ENCODE measurements around the gene ENTPD1.

Gene ENTPD1

GRCh38 chr10:95745501-95745900 lies 10.5 kb upstream of the ENTPD1 start:
- H2BK120ac ChIP-seq (ENCODE audit: low read depth, low read length): no peak overlapping the region
- no peak overlapping the region for H3K14ac ChIP-seq (ENCODE audit: low read length in 2 of 2)
- no peak overlapping the region for H3K4ac ChIP-seq (ENCODE audit: low read depth in 1 of 2, low read length in 2 of 2)
- H2BK5ac ChIP-seq (ENCODE audit: low read depth, low read length, poor library complexity, severe bottlenecking): no peak overlapping the region
- H2BK15ac ChIP-seq (ENCODE audit: low read depth, poor library complexity, severe bottlenecking): no peak overlapping the region
- H3K79me1 ChIP-seq (replicated peaks; ENCODE audit: low read length, poor library complexity, severe bottlenecking): no peaks in the 10 kb centered on the region
- H2AFZ ChIP-seq (ENCODE audit: low read depth, low read length): no peak overlapping the region
- no peak overlapping the region for H2AK5ac ChIP-seq (ENCODE audit: low read length, severe bottlenecking)
- 74% methylated on average over 2 of the region's 2 CpGs for WGBS
- no peak overlapping the region for H4K8ac ChIP-seq (ENCODE audit: low read length)
- DNase-seq: no peak
- no peak overlapping the region for H4K91ac ChIP-seq (ENCODE audit: low read length)
- H3K4me2 ChIP-seq (ENCODE audit: low read length, poor library complexity, severe bottlenecking): no peak overlapping the region
- no peak overlapping the region for H3K27ac ChIP-seq (ENCODE audit: low read length, poor library complexity, severe bottlenecking)
- no peak overlapping the region for H3K18ac ChIP-seq (ENCODE audit: low read depth in 1 of 2, low read length in 2 of 2)
- no peaks in the 10 kb centered on the region for H3K4me1 ChIP-seq (ENCODE audit: control insufficient read depth, insufficient read depth, low read depth, low read length)
- H2BK12ac ChIP-seq (ENCODE audit: low read length in 2 of 2): no peak overlapping the region
- H3K9ac ChIP-seq (ENCODE audit: low read length): no peak overlapping the region
- H3K4me3 ChIP-seq (ENCODE audit: insufficient read depth in 1 of 2, low read depth in 1 of 2, low read length in 2 of 2): no peak overlapping the region
- no peak overlapping the region for H3K23ac ChIP-seq (ENCODE audit: low read length in 2 of 2)
- no peaks in the 10 kb centered on the region for H3K9me3 ChIP-seq (ENCODE audit: control insufficient read depth, low read length)
- no peaks in the 10 kb centered on the region for H3K36me3 ChIP-seq (ENCODE audit: control insufficient read depth in 1 of 2, insufficient read depth in 2 of 2, low read depth in 1 of 2, low read length in 2 of 2)
- H3K27me3 ChIP-seq (ENCODE audit: control insufficient read depth in 1 of 2, insufficient read depth in 1 of 2, low read length in 2 of 2): no peaks in the 10 kb centered on the region

- Histone ChIP-seq H3K14ac (ENCODE audit: low read length in 2 of 2) (no peak overlapping the region), H4K8ac (ENCODE audit: low read length) (no peak overlapping the region), H3K27me3 (ENCODE audit: control insufficient read depth in 1 of 2, insufficient read depth in 1 of 2, low read length in 2 of 2) (no peaks in the 10 kb centered on the region), H3K27ac (ENCODE audit: low read length, poor library complexity, severe bottlenecking) (no peak overlapping the region), H2BK15ac (ENCODE audit: low read depth, poor library complexity, severe bottlenecking) (no peak overlapping the region), H3K4me1 (ENCODE audit: control insufficient read depth, insufficient read depth, low read depth, low read length) (no peaks in the 10 kb centered on the region), H3K4me3 (ENCODE audit: insufficient read depth in 1 of 2, low read depth in 1 of 2, low read length in 2 of 2) (no peak overlapping the region), H2BK120ac (ENCODE audit: low read depth, low read length) (no peak overlapping the region), H3K18ac (ENCODE audit: low read depth in 1 of 2, low read length in 2 of 2) (no peak overlapping the region), H2AFZ (ENCODE audit: low read depth, low read length) (no peak overlapping the region), H3K79me1 (replicated peaks; ENCODE audit: low read length, poor library complexity, severe bottlenecking) (no peaks in the 10 kb centered on the region), H3K36me3 (ENCODE audit: control insufficient read depth in 1 of 2, insufficient read depth in 2 of 2, low read depth in 1 of 2, low read length in 2 of 2) (no peaks in the 10 kb centered on the region), H3K9me3 (ENCODE audit: control insufficient read depth, low read length) (no peaks in the 10 kb centered on the region), H3K4ac (ENCODE audit: low read depth in 1 of 2, low read length in 2 of 2) (no peak overlapping the region), H4K91ac (ENCODE audit: low read length) (no peak overlapping the region), H3K23ac (ENCODE audit: low read length in 2 of 2) (no peak overlapping the region), H3K4me2 (ENCODE audit: low read length, poor library complexity, severe bottlenecking) (no peak overlapping the region), H3K9ac (ENCODE audit: low read length) (no peak overlapping the region), H2BK12ac (ENCODE audit: low read length in 2 of 2) (no peak overlapping the region), H2AK5ac (ENCODE audit: low read length, severe bottlenecking) (no peak overlapping the region), H2BK5ac (ENCODE audit: low read depth, low read length, poor library complexity, severe bottlenecking) (no peak overlapping the region)
- DNase-seq: no peak
These were observed 7.6 kb upstream of the ENTPD1 start for GRCh38 chr10:95748349-95748748.

GRCh38 chr10:95755511-95756004 lies 405 bp upstream of the ENTPD1 start:
- Histone ChIP-seq H3K14ac (ENCODE audit: low read length in 2 of 2) (no peak overlapping the region), H3K4ac (ENCODE audit: low read depth in 1 of 2, low read length in 2 of 2) (no peak overlapping the region), H3K27ac (ENCODE audit: low read length, poor library complexity, severe bottlenecking) (no peak overlapping the region), H4K91ac (ENCODE audit: low read length) (no peak overlapping the region), H2AFZ (ENCODE audit: low read depth, low read length) (no peak overlapping the region), H2BK15ac (ENCODE audit: low read depth, poor library complexity, severe bottlenecking) (no peak overlapping the region), H3K23ac (ENCODE audit: low read length in 2 of 2) (no peak overlapping the region), H2BK12ac (ENCODE audit: low read length in 2 of 2) (peak overlapping the region in 1 of 2 experiments; percentile 10), H2BK5ac (ENCODE audit: low read depth, low read length, poor library complexity, severe bottlenecking) (no peak overlapping the region), H3K4me3 (ENCODE audit: insufficient read depth in 1 of 2, low read depth in 1 of 2, low read length in 2 of 2) (peak overlapping the region in 1 of 2 experiments; percentile 37), H3K4me1 (ENCODE audit: control insufficient read depth, insufficient read depth, low read depth, low read length) (peaks cover 2% of the 10 kb centered on the region), H3K9ac (ENCODE audit: low read length) (no peak overlapping the region), H2BK120ac (ENCODE audit: low read depth, low read length) (no peak overlapping the region), H3K27me3 (ENCODE audit: control insufficient read depth in 1 of 2, insufficient read depth in 1 of 2, low read length in 2 of 2) (peaks cover 0 to 3% of the 10 kb centered on the region in 2 experiments), H4K8ac (ENCODE audit: low read length) (no peak overlapping the region), H3K79me1 (replicated peaks; ENCODE audit: low read length, poor library complexity, severe bottlenecking) (no peaks in the 10 kb centered on the region), H2AK5ac (ENCODE audit: low read length, severe bottlenecking) (no peak overlapping the region), H3K4me2 (ENCODE audit: low read length, poor library complexity, severe bottlenecking) (peak overlapping the region; percentile 60), H3K18ac (ENCODE audit: low read depth in 1 of 2, low read length in 2 of 2) (no peak overlapping the region), H3K36me3 (ENCODE audit: control insufficient read depth in 1 of 2, insufficient read depth in 2 of 2, low read depth in 1 of 2, low read length in 2 of 2) (no peaks in the 10 kb centered on the region), H3K9me3 (ENCODE audit: control insufficient read depth, low read length) (no peaks in the 10 kb centered on the region)
- 31% methylated on average over 8 of the region's 8 CpGs for WGBS
- DNase-seq: peak; percentile 53

- Histone ChIP-seq H3K36me3 (ENCODE audit: control insufficient read depth in 1 of 2, insufficient read depth in 2 of 2, low read depth in 1 of 2, low read length in 2 of 2) (no peaks in the 10 kb centered on the region), H2AK5ac (ENCODE audit: low read length, severe bottlenecking) (no peak overlapping the region), H3K9me3 (ENCODE audit: control insufficient read depth, low read length) (no peaks in the 10 kb centered on the region), H2BK12ac (ENCODE audit: low read length in 2 of 2) (peak overlapping the region in 1 of 2 experiments; percentile 67), H3K14ac (ENCODE audit: low read length in 2 of 2) (no peak overlapping the region), H3K79me1 (replicated peaks; ENCODE audit: low read length, poor library complexity, severe bottlenecking) (no peaks in the 10 kb centered on the region), H2BK120ac (ENCODE audit: low read depth, low read length) (peak overlapping the region; percentile 22), H3K4ac (ENCODE audit: low read depth in 1 of 2, low read length in 2 of 2) (no peak overlapping the region), H2BK5ac (ENCODE audit: low read depth, low read length, poor library complexity, severe bottlenecking) (no peak overlapping the region), H3K27me3 (ENCODE audit: control insufficient read depth in 1 of 2, insufficient read depth in 1 of 2, low read length in 2 of 2) (peaks cover 0 to 3% of the 10 kb centered on the region in 2 experiments), H3K9ac (ENCODE audit: low read length) (no peak overlapping the region), H3K4me2 (ENCODE audit: low read length, poor library complexity, severe bottlenecking) (no peak overlapping the region), H2BK15ac (ENCODE audit: low read depth, poor library complexity, severe bottlenecking) (no peak overlapping the region), H3K18ac (ENCODE audit: low read depth in 1 of 2, low read length in 2 of 2) (peak overlapping the region; percentile 8 to 14), H3K4me1 (ENCODE audit: control insufficient read depth, insufficient read depth, low read depth, low read length) (peaks cover 2% of the 10 kb centered on the region), H4K8ac (ENCODE audit: low read length) (no peak overlapping the region), H3K27ac (ENCODE audit: low read length, poor library complexity, severe bottlenecking) (no peak overlapping the region), H4K91ac (ENCODE audit: low read length) (no peak overlapping the region), H3K4me3 (ENCODE audit: insufficient read depth in 1 of 2, low read depth in 1 of 2, low read length in 2 of 2) (no peak overlapping the region), H3K23ac (ENCODE audit: low read length in 2 of 2) (no peak overlapping the region), H2AFZ (ENCODE audit: low read depth, low read length) (no peak overlapping the region)
- WGBS: no CpG with 5 or more reads among the region's 5 CpGs
- no peak for DNase-seq
These were observed 1.1 kb downstream of the ENTPD1 start for GRCh38 chr10:95756809-95757684.

Data from mesenchymal stem cell (in vitro differentiated cells and primary cell).